DMS114 treated with DMSO at 0.1 percent for 48 hours (cell line): ENCODE results near the gene NOL9.

Experiments
- DNase-seq: peaks from one replicate; lab custom pipeline; 2025; ENCODE audit not compliant: unreplicated experiment; lab: John Stamatoyannopoulos, UW

NOL9 gene

DNA sequence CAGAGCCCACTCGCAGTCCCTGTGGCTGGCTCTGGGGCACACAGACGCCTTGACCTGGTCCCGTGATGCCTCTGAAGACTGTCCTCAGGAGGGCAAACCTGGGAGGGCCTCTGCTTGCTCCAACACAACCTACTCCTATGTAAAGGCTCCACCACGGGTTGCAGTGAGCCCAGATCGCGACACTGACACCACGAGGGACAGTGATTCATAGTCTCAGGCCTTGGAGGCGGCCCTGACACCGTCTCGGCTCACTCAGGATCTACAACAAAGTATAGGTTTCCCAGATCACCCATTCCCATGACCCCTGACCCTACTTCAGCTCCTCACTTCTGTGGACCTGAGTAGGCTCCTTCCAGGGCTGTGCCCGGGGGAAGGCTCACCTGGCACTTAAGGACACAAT is 28.0 kb downstream of the NOL9 start:
- no peak for DNase-seq

DNA sequence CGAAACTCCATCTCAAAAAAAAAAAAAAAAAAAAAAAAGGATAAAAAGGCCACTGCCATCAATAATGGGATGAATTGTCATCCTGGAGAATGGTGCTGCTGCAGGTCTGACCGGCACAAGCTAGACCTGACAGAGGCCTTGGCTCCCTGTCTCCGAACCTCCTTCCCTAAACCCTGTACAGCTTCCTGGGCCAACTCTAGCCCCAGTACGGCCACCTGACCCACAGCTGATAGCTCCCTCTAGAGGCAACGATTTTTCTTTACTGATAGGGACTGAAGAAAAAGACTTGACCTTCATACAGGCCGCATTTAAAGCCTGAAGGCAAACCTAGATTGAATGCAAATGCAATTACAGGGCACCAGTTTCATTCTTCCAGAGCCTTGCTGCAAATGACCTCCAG is 30.7 kb downstream of the NOL9 start:
- DNase-seq, result no peak

DNA sequence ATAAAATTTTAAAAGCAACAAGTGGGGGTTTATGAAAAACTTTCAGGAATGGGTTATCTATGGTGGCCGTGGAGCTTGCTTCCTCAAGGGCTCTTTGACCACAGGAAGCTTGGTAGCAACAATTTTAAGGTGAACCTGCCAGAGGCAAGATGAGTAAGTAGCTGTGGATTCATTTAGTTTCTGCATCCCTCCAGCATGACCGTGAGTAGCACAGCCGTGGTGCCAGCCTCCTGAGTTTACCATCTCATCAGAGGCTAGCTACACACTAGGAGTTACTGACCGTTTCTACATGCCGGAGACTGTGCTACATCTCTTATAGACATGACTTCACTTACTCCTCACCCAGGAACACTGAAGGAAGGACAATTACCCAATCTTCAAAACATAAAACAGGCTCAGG is 32.8 kb downstream of the NOL9 start:
- no peak for DNase-seq

DNA sequence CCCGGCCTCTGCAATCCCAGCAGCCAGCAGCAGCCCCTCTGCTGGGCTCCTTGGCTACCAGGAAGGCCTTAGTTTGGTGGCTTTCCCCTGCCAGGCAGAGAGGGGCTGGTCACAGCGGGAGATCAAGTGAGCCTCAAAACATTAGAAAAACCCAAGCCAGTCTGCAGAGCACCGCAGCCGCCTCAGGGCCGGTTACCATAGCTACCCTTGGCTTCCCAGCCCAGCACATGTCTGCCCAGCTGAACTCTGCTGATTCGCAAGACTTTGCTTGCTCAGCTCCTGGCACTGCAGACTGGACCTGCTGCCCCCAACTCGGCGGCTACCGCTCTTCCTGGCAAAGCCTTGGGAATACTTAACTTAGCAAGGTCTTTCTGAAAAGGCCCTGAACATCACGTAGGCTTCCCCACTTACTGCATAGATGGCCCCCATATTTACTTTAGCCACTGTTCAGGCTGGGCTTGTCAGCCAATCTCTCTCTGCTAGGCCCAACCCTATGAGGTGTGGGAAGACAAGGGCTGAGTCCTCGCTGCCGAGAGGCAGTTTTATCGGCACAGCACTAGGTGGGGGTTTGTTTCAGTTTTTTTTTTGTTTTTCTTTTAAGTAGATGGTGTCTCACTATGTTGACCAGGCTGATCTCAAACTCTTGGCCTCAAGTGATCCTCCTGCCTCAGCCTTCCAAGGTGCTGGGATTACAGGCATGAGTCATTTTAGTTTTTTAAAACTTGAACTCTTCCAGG is 34.2 kb downstream of the NOL9 start:
- no peak for DNase-seq

DNA sequence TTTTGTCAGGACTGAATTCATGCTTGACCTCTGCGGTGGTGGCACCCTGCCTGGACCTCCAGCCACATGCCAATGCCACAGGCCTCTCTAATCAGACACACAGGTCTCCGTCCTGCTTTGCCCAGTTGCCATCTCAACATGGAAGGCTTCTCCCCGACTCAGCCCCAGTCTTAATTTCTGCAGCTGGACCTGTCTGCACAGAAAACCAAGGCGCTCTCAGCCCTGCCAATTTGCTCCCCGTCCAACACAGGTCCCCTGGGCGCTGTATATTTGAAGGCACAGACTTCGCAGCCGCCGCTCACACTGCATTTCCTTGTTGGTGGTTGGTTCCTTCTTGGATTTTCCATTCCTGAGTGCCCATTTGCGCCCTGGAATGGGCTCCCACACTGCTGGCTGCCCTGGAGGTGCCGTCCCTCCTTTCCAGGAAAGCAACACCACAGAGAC is 34.8 kb downstream of the NOL9 start:
- no peak for DNase-seq

DNA sequence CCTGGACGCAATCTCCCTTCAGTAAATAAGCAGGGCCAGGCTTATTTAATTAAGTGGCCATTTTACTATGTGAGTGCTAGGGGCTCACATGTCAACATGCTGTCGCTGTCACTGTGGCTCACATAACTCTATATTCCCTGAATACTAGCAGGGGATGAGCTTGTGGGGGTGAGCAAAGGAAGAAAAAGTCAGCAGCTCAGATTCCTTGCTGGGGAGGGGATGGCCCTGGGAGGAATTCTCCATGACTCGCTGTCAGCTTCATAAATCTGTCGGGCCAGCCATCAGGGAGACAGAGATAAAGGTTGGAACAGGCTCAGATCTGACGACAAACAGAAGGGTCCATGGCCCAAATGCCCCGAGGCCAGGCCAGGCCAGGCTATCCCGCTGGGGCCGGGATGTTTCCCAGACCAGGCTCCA is 36.9 kb downstream of the NOL9 start:
- no peak for DNase-seq

DNA sequence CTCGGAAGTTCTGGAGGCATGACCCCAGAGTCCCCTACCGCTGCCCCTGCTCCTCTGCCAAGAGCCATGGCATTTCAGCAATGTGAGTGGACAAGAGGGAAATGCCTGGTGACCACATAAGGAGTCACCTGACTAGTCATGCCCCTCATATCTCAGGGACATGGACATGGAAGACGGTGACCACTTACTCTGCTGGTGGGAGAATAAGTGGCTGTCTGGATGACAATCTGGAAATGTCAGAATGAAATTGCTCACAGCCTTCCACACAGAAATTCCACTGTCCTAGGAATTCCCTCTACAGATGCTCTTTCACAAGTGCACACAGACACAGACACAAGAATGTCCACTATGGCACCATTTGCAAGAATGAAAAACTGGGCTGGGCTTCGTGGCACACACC is 38.5 kb downstream of the NOL9 start:
- DNase-seq, result no peak

DNA sequence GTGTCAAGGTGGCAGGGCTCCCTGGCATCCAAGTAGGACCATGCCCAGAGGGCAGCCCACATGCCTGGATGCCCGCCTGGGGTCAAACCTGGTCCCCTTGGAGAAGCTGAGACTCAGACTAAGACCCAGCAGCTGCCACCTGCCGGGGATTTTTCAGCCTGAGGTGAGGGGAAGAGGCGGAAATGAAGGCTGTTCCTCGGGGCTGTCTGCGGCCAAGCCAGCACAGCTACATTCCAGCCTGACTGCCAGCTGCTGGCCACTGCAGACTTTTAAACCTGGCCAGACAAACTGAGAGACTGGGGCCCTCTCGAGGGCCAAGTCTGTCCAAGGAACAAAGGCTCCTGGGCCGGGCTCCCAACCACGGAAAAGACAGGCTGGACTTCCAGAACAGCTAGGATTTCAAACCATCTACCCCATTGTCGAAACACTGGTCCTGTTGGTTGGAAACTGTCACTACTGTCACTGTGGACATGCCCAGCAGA is 41.0 kb downstream of the NOL9 start:
- DNase-seq, result no peak

DNA sequence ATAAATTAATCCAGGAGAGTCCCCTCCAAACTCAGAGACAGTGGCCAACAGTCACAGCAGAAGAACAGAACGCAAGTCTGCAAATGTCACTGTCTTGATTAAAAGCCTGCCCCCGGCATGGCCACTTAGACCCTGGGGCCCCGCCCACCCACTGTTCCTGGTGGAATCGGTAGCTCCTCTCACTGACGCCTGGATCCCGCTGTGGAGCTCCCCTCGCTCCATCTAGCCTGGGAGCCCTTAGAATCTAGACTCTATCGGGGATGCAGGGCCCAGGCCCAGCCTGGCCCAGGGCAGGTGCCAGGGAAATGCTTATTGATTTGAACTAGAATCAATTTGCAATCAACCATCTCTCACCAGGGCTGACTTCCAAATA is 41.4 kb downstream of the NOL9 start:
- DNase-seq, result no peak

DNA sequence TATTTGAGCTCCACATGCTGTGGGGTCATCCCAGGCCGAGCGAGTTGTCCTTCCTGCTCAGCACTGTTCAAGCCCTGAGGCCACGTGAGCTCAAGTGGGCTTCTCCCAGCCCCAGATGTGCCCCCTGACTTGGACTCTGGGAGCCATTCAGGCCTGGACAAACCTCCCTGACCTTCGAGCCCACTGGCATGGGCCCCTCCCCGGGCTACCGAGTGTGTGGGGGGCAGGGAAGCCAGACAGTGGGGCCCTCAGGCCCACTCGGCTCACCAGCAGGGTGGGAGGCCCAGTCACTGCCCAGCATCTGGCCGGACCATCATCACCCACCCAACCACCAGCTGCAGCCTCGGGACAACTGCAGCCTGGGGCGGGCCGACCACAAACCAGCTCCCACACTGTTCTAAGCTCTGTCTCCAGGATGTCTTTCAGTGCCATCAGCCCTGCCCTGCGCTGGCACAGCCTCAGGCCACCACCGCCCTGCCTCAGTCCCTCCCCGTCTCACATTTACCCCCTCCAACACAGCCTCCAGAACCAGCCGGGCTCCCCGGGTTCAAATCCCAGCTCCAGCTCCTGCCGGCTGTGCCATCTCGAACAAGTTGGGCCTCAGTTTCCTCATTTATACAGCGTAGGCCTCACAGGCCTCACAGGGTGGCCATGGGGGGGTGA is 41.9 kb downstream of the NOL9 start:
- no peak for DNase-seq

DNA sequence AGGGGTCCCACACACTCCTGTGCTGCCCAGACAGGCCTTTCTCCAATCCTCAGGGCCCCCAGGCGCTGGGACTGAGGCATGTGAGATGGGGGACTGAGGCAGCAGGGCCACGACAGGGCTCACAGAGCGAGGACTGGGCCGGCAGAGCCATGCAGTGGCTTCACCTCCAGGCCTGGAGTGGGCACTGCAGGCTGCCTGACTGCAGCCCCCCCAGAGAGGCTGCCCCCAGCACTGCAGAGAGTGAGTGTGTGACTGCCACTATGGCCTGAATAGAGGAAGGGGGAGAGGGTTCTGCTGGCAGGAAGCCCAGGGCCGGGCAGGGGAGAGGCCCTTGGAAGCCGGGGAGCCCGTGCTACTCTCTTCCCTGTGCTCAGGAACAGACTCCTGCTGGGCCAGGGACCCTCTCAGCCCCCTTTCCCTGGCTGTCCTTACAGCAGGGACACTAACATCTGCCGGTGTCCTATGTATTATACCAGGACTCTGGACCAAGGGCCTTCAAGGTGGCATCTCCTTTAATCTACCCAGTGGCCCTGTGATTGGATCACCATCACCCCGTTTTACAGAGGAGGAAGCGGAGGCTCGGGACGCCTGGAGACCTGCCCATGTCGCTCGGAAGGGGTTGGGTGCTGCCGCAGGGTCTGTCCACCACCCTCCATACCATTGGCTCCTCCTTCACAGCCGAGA is 42.6 kb downstream of the NOL9 start:
- DNase-seq, result no peak

DNA sequence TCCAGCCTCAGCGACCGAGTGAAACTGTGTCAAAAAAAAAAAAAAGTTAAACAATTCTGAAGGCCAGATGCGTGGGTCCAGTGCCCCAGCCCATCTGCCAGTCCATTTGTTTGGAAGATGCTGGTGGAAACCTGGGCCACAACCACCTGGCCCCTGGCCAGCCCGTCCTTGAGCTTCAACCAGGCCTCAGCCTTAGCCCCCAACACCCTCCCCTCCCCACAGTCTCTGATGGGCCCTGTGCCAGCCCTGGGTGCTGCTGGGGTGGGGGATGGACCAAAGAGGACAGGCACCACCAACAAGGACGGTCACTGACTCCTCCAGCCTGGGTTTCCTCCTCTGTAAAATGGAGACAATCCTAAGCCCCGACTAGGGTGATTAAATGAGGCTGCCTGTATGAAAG is 43.3 kb downstream of the NOL9 start:
- no peak for DNase-seq

DNA sequence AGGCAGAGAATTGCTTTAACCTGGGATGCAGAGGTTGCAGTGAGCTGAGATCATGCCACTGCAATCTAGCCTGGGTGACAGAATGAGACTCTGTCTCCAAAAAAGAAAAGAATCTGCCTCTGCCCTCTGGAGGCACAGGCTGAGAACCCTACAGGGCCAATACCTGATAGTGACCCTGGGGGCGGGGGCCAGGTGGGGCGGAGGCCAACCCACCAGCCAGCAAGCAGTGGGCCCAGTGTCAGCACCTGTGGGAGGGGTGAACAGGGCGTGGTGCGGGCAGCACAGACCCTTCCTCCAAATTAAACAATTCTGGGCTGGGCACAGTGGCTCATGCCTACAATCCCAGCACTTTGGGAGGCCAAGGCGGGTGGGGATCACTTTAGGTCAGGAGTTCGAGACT is 43.8 kb downstream of the NOL9 start:
- no peak for DNase-seq

DNA sequence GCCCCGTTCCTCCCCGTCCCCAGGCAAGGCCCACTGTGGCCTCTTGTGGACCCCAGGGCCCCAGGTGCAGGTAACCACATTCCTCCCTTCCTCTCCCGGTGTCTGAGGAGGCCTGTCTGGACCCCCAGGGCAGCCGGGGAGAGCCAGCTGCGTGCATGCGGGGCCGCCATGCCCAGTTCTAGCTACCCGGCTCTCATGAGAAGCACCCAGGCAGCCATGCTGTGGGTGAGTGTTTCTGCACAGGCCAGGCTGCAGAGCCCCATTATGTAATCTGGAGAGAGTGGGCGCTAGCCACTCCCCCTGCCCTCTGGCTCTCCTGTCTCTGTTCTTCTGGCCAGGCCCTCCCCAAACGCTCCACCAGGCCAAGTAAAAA is 44.4 kb downstream of the NOL9 start:
- DNase-seq, result no peak

DNA sequence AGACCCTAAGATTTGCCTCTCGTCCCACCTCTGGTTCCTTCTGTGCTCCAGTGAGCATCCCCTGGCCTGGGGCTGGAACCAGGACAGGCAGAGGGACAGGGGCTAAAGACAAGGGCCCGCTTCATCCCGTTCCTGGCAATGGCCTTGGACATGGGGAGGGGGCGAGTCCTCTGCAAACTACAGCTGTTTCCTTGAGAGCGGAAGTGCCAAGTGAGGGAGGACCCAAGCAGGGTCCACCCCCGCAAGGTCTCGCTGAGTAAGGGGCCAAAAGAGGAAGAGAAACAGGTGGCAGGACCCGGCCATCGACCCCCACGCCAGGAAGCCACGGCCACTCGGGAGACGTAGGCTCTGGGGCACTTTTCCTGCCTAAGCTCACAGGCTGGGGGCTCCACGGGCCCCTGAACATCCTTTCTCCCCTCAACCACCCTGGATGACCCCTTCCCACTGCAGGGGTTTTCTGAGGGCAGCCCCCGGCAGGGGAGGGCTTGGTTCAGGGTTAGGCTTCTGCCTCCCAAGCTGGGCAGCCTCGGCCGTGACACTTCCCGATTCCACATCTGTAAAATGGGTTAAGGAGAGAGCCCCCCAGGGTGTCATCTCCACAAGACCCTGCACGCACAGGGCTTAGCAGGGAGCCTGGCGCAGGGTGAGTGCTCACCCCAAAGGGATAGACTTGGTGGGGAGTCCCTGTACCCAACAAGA is 44.9 kb downstream of the NOL9 start:
- DNase-seq, result no peak

DNA sequence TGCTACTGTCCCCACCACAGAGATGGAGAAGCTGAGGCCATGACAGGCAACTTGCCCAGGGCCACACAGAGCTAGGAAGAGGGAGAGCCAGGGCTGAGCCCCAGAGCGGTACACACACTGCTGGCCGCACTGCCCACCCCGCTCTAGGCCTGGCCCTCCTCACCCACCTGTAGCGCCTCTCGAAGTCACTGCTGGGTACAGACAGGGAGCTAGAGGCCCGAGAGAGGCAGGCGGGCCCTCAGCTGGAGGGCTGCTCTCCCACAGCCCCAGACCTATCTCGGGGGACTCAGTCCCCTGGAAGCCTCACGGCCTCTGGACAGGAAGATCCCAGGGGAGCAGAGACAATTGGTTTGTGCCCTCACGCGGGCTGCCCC is 45.5 kb downstream of the NOL9 start:
- no peak for DNase-seq

DNA sequence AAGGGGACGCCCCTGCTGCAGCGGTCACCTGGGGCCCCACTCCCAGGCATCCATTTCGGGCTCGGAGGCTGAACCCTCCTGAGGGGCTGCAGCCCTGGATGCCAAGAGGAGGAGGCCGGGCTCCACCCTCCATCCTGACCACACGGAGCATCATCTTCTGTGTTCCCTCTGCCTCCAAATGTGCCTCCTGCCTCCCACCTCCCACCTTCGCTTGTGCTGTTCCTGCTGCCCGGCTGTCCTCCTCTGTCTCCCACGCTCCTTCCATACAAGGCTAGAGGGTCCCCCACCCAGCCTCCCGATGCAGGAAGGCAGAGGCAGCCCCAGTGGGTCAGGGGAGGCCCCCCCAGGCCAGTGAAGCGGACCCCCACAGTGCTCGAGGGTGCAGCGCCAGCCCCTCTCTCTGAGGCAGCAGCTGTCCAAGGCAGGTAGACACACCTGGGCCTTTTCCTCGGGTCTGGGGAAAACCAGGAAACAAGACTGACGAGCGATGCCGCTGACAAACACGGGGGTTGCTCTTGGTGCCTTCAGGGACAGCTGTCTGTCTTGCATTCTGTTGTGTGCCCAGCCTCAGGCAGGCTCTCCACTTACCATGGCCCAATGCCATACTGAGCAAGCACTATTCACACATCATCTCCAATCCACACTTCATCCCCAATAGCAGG is 46.0 kb downstream of the NOL9 start:
- DNase-seq, result no peak

DNA sequence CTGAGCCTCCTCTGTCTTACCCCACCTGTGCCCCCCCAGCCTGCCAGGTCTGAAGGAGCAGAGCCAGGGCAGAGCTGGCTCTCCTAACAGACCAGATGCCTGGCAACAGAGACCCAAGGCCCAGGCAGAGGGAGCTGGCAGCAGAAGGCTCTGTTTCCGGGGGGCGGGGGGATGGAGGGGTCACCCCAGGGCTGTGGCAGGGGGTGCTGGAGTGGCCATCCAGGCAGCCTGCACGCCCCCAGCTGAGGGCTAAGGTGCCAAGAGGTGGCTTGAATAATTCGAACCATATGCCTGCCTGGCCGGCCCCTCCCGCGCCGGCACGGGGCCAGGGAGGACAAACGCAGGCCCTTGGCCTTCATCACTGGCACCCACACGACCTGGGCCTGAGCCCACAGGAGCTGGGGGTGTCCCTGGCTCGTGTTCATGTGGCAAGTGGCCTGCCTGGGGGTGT is 46.8 kb downstream of the NOL9 start:
- DNase-seq, result no peak

DNA sequence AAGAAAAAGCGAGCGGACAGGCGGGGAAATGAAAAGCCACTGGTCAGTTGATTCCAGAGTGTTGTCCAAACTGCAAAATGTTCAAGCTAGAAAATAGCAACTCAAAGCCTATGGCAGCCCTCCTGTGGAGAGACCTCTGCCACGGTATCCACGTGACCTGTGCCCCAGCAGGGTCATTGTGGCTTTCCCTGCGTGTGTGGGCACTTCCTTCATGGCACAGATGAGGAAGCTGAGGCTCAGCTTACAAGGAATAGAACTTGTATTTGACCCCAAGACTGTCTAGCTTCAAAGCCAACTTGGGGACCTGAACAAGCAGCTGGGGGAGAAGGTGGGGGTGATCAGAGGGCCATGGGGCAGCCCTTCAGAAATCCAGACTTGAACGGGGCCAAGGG is 47.3 kb downstream of the NOL9 start:
- DNase-seq, result no peak

DNA sequence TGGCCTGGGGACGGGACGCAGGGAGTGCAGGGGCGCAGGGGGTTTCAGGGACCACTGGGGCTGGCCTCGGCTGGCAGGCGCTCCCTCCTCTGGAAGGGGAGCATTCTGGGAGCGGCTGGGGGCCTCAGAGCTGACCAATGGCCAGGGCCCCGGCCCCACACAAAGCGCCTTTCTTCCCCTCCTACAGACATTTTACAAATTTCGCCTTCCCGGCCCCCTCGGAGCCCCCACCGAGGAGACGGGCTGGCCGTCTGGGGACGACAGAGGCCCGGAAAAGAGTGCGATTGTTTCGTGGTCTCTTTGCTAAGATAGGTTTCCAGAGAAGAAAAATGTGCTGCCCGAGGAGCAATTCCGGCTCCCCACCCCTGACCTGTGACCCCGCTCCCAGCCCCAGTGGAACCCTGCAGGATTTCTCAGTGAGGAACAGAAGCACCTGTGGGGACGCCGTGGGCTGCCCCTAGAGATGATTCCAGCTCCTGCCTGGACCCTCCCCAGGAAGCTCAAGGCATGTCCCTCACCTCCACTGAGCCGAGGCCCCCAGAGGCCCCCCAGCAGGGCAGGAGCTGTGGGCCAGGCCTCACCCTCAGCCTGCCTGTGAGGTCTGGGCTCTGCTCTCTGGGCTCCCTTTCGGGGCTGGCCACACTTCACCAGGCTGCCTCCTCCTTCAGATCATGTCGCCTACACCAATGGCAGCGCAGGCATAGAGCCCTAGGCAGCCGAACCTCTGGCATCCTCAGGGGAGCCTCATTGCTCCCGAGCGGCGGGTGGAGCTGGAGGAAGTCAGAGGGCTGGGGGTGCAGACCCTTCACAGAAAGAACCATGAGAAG is 47.9 kb downstream of the NOL9 start:
- no peak for DNase-seq
